G401.6 (cell line): ENCODE results near the gene LSM12.
"Not testable (repeated sequence)": the region's sequence is repeated elsewhere in the genome, so short reads cannot be mapped to it uniquely, and the experiment has no call there.

Experiments
- FAIRE-seq: peaks from 2 replicates; lab custom pipeline; 2012; peaks lifted over from hg19 to GRCh38; lab: Jason Lieb, UNC

Gene LSM12

DNA sequence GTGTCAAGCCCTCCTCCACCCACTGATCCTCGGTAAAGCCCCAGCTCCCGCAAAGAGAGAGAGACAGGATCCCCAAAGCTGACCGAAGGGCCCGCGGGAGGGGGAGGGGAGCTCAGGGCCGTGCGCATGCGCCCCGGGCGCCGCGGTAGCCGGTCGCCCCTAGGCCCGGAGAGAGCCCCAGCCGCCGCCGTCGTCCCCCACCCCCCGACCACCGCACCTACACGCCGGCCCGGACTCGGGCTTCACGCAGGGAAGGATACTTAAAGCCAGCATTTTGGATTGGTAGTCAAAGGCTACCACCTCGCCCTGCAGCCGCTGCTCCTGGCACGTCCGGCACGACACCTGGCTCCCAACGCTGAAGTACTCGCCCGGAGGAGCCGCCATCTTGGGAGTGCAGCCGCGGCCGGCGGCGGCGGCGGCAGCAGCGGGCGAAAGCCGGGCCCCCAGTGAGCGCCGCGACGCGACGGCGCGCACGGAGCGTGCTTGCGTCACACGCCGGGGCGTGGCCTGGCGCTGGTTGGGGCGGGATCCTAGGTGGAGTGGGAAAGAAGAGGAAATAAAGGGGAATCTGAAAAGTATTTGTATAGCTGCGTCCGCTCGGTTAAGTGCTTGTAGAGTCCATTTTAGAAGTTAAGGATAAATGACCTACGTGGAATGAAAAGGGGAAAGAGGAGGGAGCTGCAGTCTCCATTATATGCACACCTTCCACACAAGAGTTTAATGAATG, at the start of gene LSM12:
TSS of gene LSM12 (minus strand) at position 468 of the 727 bp plus-strand sequence. CDS start at position 384, 84 bp downstream.
- no peak for FAIRE-seq

DNA sequence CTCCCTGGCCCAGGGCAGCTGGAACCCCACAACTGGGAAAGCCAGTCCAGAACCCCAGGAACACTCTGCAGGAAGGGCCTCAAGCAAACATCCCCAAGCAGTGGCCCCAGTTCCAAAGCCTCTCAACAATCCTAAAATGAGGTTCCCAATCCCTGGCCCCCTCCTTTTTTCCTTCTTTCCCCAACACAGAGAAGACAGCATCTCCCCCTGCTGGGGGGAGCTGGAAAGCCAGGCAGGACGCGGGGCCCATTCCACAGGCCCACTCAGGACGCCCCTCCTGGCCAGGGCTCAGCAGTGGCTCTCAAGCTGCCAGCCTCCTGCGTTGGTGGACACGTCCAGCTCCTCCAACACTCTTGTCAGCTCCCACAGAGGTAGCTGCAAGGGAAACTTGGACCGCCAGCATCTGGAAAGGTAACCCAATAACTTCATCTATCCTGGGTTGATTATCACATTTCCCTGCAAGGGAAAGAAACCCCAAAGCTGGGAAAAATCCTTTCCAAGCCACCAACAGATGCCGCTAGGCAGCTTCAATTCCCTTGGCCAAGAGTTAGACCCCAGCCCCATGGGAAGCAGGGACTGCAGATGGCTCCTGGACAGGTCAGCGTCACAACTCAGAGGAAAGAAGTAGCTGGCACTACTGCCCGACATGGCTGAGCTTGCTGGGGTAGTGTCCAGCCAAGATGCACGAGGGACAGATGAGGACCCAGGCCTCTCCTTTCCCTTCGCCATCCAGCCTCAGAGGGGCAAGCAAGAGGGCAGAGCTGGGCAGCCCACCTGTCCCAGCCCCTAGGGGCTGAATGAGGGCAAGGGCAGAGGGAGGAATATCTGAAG, 49.3 kb upstream of the LSM12 start:
- FAIRE-seq = no peak

DNA sequence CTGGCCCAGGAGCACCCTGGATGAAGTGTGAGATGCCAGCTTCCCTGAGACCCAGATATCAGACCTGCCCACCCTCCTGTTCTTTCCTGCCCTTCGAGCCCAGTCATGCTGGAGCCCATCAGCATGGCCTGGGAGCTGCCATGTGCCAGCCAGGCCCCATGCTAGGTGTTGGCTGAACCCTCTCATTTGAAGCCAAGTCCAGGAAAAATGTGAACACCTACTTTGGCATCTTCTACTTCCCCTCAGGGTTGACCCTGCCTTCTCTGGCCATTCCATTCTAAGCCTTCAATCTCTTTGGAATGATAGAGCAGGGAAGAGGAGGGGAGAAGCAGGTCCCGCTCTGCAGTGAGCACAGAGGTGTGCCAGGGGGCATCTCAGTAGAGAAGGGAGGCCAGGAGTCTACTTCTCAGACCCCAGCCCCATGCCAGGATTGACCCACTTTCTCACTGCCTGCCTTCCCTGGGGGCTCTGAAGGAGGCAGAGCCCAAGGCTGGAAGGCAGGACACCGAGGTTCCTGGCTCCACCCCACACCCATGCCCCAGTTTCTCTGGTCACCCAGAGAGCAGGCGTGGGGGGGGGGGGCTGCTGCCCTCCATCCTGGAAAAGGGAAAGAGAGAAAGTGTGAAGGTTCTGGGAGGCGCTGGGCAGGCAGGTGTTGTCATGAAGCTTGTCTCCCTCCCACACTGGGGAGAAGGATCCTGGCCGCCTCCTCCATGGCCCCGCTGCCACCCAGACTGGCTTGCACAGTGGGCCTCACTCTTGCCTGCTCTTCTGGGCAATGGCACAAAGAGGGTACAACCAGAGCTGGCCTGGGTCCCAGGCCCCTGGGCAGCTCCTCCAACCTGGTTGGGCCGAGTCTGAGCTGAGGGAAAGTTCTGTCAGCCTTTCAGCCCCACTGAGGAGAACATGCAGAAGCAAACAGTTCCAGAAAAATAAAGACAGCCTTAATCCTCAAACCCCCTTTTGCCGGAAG, 47.7 kb upstream of the LSM12 start:
- FAIRE-seq = no peak

DNA sequence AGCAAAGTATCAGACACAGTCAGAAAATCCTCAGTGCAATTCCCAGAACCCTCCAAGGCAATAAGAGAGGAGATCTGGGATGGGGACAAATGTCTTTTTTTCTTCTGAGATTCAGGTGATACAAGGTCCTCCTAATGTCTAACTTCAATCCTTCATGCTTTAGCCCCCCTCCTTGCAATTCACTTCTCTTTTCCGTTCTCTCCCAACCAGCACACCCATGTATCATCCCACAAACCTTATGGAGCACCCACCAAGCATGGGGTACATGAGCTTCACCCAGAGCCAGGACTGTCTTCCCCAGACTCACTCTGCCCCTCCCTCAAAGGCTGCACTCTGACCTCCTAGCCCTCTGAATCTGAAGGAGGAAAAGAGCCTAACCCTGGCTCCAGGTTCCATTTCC, 46.9 kb upstream of the LSM12 start:
- no peak for FAIRE-seq

DNA sequence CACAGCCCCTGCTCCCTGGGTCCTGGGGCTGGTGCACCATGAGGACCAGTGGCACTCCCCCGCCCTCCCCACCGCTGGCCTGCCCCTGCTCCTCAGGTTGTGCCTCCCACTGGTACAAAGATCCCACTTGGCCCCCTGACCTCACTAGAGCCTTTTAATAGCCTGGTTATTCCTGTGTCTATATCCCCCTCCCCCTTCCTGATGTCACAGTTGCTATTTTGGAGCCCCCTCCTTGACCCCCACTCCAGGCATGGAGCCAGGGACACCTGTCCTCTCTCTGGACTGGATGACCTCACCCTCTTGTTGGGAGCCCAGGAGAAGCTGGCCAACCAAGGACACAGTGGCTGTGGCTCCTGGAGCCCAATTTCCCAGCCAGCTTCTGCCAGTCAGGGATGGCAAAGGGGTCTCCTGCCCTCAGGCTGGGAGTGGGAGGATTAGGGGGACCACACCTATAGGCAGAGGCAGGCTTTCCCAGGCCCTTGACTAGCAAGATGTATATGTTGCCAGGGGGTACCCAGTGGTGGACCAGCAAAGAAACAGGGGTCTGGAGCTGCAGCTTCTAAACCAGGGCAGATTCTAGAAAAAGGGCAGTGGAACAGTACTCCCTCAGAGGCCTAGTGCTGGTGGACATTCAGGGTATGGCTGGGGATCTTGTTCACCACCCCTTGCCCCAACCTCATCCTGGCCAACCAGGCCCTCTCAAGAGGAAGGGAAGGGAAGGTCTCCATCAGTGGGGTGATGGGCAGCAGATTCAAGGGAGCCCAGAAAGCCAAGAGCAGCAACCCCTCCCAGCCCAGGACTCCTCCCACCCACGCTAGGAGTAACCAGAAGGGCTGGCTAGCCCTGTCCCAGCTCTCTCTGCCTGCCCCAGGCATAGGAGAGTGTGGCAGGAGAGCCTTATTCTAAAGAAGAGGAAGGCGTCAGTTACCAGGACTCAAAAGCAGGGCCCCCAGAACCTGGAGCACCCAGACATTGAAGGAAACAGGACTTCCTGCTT, 46.1 kb upstream of the LSM12 start:
- FAIRE-seq = no peak

DNA sequence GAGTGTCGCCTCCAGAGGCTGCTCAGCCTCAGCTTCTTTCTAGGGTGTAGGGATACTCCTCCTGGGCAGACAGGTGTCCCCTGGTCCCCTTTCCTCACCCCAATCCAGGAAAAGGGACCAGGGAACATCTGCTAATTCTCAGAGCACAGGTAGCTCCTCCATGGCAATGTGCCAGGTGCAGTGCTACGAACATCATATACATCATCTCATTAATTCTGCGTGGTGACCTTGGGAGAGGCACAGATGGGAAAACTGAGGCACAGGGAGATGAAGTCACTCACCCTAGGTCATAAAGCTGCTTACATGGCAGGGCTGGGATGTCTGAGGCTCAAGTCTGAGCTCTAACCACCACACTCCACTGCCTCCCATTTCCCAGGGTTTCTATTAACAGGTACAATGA, 45.3 kb upstream of the LSM12 start:
- FAIRE-seq = no peak

DNA sequence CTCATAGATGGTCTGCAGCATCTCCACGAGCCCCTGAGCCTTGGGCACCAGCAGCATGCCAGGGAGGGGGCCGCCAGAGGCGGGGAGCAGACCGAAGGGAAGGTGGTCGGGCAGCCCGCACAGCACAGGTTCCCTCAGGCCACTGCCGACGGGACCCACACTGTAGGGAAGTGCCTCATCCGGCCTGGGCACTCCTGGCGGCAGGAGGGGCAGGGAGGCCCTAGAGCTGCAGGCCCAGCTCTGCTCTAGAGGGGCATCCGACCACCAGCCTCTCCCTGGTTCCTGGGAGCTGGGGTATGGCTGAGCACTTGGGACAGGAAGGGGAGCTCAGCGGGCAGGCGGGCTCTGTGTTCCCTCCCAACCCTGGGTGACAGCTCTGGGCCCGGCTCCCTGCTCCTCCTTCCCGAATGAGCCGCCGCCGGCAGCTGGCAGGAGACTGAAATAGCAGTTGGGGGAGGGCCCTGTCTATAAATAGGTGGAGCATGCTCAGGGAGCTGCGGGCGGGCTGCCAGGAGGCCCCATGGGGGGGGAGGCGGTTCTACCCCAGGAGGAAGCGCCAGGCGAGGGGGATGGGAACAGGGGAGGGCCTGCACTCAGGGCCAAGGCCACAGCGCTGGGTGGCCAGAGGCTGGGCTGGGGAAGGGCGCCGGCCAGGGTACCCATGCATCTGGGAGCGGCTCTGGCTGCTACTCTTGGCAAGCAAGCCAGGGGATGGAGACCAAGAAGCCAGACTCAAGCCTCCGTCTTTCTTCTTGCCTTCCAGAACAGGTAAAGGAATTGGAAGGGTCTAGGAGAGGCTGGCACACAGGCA, 44.6 kb upstream of the LSM12 start:
- FAIRE-seq = no peak

DNA sequence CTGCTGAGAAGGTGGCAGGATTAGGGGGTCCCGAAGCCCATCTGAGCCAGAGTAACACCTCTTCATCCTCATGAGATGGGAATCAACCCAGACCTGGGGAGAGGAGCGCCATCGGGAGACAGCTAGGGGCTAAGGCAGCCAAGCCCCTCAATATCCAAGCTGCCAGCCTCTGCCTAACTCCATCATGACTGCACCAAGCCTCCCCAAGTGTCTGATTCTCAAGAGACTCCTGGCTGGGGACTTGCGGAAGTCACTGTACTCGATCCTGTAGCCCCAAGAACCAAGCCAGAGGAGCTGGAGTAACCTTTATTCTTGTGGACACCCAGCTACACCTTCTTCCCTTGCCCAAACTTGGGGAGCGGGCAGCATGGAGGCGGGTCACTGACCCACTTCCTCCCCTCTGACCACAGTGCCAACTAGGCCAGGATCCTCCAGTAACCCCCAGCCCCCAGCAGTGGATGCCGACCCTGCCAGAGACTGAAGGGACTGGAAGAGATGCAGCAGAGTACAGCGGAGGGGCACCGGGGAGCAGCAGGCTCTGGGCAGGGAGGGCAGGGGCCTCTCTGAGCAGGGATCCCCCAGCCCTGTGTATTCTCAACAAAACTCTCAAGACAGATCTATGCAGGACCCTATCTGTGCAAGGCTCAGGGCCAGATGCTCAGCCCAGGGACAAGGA, 43.7 kb upstream of the LSM12 start:
- FAIRE-seq = no peak

DNA sequence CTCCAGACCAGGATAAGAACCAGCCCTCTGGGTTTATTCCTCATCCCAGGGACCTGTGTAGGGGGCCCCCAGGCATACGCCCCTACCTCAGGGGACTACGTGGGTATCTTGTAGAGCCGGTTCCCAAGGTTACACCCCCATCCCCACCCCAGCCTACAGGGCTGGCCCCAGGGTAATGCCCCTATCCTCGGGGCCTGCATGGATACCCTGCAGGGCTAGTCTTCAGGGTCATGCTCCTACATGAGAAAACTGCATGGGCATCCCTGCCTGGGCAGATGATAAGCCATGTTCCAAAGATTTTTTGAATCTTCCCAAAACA, 42.8 kb upstream of the LSM12 start:
- FAIRE-seq = no peak

DNA sequence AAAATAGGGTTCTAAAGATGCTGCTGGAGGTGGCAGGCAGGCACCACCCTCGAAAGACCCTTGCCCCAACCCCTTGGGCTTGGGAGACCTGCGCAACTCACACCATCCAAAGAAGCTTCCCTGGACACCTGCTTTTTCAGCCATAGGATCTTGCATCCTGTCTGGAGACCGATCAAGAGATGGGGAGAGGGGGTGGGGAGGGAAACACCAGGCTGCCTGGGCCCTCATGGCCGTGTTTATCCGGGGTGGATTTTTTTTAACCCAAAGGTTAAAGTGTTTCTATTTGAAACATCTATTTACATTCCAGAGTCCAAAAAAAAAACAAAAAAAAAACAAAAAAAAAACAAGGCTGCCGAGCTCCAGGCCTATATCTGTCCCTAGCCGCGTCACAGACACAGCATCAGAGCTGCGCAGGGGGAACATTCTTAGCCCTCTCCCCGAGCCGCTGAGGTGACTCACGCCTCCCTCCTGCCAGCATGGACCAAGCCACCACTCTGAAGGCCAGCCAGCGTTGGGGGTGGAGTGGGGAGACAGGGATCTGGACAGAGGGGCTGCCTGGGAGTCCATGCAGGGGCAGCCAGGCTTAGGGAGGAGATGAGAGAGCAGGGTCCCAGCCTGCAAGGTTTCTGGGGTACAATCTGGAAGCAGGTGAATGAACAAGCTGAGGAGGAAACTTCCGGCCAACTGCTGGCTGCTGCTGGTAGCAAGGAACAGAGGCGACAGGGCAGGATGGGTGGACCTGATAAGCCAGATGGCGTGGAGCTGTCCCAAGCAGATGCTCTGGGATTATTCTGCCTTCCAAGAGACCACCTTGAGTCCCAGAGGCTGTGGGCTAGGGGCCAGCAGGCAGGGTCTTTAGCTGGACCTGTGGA, 42.2 kb upstream of the LSM12 start:
- FAIRE-seq = peak; percentile 77

DNA sequence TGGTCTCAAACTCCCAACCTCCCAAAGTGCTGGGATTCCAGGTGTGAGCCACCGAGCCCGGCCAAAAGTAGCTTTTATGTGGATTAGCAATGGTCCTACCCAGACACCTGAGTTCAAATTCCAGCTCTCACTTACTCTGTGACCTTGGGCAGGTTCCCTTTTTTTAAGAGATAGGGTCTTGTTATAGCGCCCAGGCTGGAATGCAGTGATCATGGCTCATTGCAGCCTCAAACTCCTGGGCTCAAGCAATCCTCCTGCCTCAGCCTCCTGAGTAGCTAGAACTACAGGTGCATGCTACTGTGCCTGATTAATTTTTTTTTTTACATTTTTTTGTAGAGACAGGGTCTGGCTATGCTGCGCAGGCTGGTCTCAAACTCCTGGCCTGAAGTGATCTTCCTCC, 40.3 kb upstream of the LSM12 start:
- FAIRE-seq = no peak

DNA sequence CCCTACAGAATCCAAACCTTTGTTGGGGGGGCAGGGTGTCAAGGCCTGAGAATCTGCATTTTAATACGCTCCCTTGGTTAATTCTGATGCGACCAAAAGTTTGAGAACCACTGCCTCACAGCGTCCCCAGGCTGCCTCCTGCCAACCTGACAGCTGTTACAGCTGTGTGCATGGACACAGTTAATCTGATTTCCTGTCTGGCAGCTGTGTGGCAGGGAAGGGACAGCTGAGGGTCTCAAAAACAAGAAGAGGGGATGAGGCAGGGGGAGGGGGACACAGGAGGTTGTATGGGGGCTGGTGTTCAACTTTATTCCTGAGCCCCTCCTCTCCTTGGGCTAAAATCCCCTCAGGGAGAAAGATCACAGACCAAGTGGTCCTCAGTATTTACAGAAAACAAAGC, 39.5 kb upstream of the LSM12 start:
- no peak for FAIRE-seq

DNA sequence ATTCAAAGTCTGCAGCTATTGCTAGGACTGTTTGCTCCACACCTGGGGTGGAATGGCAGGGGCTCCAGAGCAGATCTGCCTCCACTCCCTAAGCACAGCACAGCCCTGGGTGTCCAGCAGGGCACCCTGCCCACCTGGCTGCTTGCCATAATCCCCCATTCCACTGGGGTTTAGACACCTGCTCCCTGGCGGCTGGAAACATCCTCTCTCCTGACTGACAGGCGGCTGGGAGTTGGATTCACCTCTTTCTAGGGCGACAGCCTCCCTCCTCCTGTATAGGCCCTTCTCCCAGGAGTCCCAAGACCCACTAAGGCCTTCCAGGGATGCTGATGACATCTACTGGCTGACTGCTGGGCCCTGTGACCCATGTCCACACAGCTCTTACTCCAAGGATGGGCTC, 39.0 kb upstream of the LSM12 start:
- no peak for FAIRE-seq

DNA sequence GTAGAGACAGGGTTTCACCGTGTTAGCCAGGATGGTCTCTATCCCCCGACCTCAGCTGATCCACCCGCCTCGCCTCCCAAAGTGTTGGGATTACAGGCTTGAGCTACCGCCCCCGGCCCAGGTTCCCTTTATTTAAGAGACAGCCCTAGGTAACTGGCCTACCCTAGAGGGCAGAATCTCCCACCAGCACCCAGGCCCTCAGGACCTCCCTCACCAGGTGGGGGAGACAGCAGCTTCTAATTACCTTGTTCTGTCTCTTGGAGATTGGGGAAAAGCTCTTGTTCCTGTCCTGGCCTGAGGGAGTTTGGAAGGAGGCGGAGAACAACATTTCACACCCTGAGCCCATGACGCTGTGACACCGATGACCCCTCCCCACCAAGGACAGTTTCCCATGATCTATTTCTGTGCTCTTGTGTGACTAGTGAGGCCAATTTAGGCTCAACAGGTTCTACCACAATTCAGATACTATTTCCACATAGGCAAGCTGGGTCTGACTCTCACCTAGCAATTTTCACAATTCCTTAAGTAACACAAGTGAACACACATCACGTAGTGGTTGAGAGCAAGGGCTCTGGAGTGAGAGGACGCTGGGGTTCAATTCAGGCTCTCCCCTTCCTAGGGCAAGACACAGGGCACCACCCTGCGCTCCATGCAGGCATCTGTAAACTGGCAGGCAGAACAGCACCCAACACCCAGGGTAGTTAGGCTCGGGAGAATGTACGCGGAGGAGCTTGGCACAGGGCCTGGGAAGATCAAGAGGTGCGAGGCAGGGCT, 36.6 kb upstream of the LSM12 start:
- no peak for FAIRE-seq

DNA sequence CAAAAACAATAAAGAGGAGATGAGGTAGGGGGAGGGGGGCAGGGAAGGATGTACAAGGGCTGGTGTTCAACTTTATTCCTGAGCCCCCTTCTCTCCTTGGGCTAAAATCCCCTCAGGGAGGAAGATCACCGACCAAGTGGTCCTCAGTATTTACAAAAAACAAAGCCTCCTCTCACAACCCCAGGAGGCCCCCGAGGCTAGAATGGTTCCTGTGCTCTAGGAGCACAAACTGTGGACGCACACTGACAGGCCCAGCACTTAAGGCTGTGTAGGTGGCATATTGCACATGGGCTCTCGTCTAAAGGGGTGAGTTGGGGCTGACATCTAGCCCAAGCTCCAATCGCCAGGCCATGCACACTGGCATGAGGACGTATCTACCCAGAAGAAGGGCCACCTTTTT, 35.4 kb upstream of the LSM12 start:
- FAIRE-seq = not testable (repeated sequence)

DNA sequence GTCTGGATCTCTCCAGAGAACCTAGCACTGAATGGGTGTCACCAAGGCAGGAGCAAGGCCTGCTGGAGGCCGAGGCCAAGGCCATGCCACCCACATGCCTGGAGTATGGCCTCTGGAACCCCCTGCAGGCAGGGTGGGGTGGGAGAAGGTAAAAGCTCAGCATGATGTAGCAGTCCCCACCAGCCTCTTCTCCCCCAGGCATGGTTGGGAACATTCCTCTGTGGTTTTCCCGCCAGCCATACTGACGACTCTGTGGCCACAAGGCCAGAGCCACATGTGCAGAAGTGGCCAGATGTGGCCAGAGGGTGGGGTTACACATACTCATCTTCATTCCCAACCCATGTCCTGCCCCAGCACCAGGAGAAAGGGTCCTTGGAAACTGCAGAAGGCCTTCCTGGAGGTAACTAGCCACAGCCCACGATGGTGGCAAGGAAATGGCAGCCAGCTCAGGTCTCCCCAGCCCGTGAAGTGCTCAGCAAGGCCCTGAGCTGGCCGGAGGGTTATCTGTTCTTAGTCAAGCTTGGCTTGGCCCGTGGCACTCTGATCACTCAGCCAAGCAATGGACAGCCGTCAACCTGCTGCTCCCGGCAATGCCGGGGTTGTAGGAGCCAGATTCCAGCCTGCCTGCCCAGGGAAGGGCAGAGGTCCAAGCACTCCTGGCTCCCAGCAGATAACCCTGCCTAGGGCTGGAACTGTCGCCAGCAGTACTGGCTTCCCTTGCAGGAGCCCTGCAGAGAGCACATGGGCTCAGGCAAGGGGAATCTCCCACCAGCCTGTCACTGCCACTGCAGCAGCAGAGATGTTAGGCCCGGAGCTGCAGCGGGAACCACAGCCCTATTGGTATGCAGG, 30.9 kb upstream of the LSM12 start:
- no peak for FAIRE-seq
